ENCODE measurements around the gene PPTC7.

PPTC7 gene

DNA sequence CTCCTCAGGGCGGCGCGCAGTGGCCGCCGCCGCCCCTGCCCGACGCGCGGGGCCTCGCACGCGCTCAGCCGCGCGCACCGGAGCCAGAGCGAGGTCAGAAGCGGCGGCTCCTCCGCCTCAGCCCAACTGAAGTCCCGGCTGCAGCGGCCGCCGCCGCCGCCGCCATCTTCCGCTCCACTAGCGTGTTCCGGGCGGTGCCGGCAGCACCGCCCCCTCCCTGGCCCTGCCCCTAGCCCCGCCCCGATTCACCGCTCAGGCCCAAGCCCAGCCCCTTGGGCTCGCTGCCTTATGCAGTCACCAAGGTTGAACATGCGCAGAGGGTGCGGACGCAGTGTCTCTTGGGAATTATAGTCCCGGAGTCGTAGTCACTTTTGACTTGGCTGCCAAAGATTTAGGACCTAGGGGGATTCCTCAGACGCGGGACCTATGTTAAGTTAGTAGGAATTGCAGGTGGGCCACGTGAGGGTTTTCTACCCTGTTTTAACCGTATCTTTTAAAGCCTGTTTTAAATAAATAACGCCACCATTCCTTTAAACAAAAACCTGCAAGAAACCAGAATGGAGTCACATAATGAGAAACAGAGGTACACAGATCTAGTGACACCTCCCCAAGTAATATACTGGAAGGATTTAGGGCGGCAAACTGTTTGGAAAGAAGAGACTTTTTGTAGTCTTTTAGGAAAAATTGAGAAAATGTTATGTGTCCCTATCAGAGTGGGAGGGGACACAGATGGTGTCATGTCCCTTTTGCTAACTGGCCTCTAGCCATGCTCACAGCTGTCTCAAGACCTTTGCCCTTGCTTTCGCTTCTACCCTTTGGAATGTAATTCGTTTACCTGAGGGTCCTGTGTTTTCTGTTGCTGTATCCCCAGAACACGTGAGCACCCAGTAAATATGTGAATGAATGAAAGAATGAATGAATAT, at the start of gene PPTC7:
Gene PPTC7 (minus strand): TSS at position 182 of the 923 bp plus-strand sequence. CDS start 287 bp downstream, outside the sequence.
- DNase-seq (ENCODE audit: low read depth), result peak; percentile 97
- H3K4me3 ChIP-seq (ENCODE audit: low read length), result peak within 1 kb of the TSS; percentile 98
- no peak for TF ChIP-seq CTCF (IDR thresholded peaks at IDR 0.05; ENCODE audit: insufficient read depth, low read depth, low read length, missing control alignments)

GRCh38 chr12:110627500-110628195, 44.5 kb upstream of the PPTC7 start:
- TF ChIP-seq CTCF (IDR thresholded peaks at IDR 0.05; ENCODE audit: insufficient read depth, low read depth, low read length, missing control alignments), result no peak
- no peak overlapping the region for H3K4me3 ChIP-seq (ENCODE audit: low read length)
- DNase-seq (ENCODE audit: low read depth), result no peak

GRCh38 chr12:110622582-110622981, 39.5 kb upstream of the PPTC7 start:
- no peak for DNase-seq (ENCODE audit: low read depth)
- no peak overlapping the region for H3K4me3 ChIP-seq (ENCODE audit: low read length)
- TF ChIP-seq CTCF (IDR thresholded peaks at IDR 0.05; ENCODE audit: insufficient read depth, low read depth, low read length, missing control alignments), result no peak

DNA sequence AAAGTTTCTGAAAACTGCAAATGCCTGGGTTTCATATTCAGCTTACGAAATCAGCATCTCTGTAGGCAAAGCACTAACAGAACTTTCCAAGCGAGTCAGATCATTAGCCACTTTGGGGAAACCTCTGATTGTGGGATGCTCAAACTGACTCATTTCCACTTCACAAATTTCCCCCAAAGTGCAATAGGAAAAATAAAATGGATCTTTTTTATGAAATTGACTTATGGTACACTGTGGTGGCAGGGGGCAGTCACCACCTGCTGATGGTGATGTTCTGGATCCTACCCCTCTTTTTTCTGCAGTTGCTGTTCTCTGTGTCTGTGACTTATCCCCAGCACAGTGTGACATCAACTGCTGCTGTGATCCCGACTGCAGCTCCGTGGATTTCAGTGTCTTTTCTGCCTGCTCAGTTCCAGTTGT, 36.4 kb upstream of the PPTC7 start:
- TF ChIP-seq CTCF (IDR thresholded peaks at IDR 0.05; ENCODE audit: insufficient read depth, low read depth, low read length, missing control alignments), result no peak
- no peak overlapping the region for H3K4me3 ChIP-seq (ENCODE audit: low read length)
- no peak for DNase-seq (ENCODE audit: low read depth)

- no peak for TF ChIP-seq CTCF (IDR thresholded peaks at IDR 0.05; ENCODE audit: insufficient read depth, low read depth, low read length, missing control alignments)
- no peak for DNase-seq (ENCODE audit: low read depth)
- no peak overlapping the region for H3K4me3 ChIP-seq (ENCODE audit: low read length)
Measured at GRCh38 chr12:110616471-110617115, 33.5 kb upstream of the PPTC7 start.

DNA sequence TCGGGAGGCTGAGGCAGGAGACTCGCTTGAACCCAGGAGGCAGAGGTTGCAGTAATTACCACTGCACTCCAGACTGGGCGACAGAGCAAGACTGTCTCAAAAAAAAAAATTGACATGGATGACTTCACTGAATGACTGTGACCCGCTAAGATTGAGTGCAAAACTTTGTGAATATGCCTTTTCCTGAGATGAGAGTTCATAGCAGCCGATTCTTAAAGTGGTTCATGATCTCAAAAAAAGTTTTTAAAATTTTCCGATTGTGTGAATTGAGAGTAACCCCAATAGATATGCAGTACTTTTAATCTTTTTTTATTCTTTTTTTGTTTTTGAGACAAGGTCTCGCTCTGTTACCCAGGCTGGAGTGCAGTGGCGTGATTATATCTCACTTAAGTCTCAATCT, 32.1 kb upstream of the PPTC7 start:
- H3K4me3 ChIP-seq (ENCODE audit: low read length), result no peak overlapping the region
- no peak for TF ChIP-seq CTCF (IDR thresholded peaks at IDR 0.05; ENCODE audit: insufficient read depth, low read depth, low read length, missing control alignments)
- DNase-seq (ENCODE audit: low read depth), result no peak
